Amygdala (tissue), 56 donors: ENCODE data around the gene AKR1C1.
"Not testable (repeated sequence)": the region's sequence is repeated elsewhere in the genome, so short reads cannot be mapped to it uniquely, and the experiment has no call there.

ENCODE experiments used
- DNase-seq, 56 donors: peaks; one replicate each; lab custom pipeline; 2025; lab: John Stamatoyannopoulos, UW

Gene AKR1C1

GRCh38 chr10:4962876-4963814 lies at the start of gene AKR1C1:
TSS of gene AKR1C1 (plus strand) at chr10:4963415. CDS start at chr10:4963445, 30 bp downstream.
- DNase-seq, result peak in 1 of 56 donors; percentile 7

DNA sequence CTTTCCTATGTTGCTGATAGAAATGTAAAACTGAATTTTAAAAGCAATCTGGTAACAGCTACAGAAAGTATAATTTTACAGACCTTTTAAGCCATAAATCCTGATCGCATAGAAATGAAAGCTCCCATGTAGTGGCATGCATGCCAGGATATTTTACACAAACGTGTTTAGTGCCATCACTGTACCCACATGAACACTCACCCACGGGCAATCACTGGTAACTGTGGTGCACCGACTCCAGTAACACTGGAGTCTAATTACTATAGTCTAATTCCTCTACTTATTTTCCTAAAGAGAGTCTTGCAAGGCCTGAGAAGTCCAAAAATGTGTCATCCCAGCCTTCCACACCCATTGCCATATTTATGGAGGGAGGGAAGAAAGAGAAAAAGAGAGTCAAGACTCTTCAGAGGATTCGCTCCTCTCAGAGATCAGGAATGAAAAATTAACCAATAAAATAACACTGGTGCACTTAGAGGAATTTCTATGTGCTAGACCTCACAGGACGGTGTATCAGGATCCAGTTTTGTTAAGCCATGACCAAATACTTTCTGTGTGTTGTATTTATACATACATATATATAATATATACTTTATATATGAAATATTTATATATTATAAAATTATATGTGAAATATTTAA lies 48.9 kb upstream of the AKR1C1 start:
- no peak for DNase-seq

GRCh38 chr10:4916086-4916716 lies 47.0 kb upstream of the AKR1C1 start:
- no peak for DNase-seq

- DNase-seq, result no peak
Observed at GRCh38 chr10:4918236-4918635, 45.0 kb upstream of the AKR1C1 start.

DNA sequence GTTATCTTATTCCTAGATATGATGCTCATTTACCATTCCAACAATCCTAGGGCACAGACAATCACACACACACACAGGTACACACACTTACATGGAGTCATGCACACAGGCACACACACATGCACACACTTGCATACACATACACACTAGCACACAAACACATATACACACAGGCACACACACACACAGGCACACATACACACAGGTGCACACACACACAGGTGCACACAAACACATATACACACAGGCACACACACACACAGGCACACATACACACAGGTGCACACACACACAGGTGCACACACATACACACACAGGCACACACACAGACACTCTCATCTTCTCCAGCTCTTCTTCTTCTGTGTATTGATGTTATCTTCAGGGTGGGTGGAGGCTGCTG lies 38.7 kb upstream of the AKR1C1 start:
- not testable (repeated sequence) for DNase-seq

GRCh38 chr10:4926400-4926799 lies 36.8 kb upstream of the AKR1C1 start:
- DNase-seq, result no peak

GRCh38 chr10:4931587-4931986 lies 31.6 kb upstream of the AKR1C1 start:
- no peak for DNase-seq

DNA sequence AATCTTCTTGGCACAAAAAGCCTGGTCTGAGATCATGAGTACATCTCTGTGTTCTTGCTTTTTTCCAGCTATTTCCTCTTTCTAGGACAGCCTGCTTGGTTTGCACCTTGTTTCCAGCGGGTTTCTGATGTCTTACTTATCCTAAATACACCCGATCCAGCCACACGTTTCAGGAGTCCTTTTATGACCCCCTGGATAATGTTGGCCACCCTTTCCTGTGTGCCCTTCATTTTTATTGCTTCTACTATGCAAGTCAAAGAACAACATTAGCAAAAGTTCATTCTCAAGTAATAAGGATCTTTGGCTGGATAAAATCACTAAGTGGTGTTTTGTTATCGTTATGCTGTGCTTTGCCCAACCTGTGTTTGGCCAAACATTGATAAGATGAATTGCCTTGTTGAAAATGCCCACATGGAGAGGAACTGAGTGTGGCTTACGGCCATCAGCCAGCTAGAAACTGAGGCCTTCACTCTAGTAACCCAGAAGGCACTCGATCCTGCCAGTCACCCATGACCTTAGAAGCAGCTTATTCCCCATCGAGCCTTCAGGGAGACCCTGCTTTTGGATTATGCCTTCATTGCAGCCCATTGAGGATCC lies 28.7 kb upstream of the AKR1C1 start:
- no peak for DNase-seq

GRCh38 chr10:4937346-4937745 lies 25.9 kb upstream of the AKR1C1 start:
- DNase-seq, result no peak

GRCh38 chr10:4939224-4940072 lies 23.8 kb upstream of the AKR1C1 start:
- no peak for DNase-seq

DNA sequence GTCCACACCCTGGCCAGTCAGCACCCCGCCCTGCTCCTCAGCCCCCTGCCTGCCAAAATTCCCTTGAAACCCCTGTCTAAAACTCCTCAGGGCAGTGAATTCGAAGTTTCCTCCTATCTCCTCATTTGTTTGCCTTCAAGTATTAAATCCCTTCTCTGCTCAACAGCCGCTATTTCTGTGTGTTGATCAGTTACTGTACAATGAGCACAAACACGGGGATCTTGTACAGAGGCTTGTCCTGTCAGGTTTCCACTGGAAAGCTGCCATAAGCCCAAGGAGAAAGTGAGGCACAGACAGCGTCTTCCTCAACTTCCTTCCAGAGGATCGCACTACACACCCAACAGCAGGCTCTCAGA lies 23.2 kb upstream of the AKR1C1 start:
- not testable (repeated sequence) for DNase-seq

GRCh38 chr10:4940909-4941308 lies 22.3 kb upstream of the AKR1C1 start:
- not testable (repeated sequence) for DNase-seq

DNA sequence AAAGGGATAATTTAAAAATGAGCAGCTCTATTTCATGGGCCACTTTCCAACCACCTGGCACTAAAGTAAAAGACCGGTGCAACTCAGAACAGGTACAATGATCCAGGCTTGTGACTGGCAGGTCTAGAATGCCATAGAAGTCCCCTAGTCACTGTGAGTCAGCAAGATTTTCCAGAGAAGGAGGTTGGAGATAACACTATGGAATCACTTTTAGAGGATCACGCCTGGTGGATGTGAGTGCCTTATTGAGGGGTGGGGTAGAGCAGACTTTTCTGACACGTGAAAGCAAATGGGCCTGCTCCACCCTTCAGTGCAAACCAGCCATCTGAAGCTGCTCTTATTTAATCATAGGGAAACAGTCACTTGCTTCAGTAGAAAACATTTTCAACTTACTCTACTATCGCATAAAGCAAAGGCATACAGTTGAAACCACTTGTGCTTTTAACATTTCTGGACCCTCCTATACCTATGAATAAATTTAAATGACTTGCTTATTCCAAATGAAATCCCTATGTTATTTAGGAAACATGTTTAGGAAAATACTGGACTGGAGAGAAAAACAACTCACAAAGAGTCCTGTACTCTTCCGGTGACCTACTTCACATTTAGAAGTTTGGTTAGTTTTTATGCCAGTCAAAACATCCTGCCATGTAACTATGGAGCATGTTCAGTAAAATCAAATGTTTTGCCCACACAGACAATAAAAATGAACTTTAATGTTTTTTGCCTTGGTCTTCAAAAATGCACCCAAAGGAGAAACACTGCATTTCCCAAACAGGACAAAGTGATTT lies 21.5 kb upstream of the AKR1C1 start:
- no peak for DNase-seq

DNA sequence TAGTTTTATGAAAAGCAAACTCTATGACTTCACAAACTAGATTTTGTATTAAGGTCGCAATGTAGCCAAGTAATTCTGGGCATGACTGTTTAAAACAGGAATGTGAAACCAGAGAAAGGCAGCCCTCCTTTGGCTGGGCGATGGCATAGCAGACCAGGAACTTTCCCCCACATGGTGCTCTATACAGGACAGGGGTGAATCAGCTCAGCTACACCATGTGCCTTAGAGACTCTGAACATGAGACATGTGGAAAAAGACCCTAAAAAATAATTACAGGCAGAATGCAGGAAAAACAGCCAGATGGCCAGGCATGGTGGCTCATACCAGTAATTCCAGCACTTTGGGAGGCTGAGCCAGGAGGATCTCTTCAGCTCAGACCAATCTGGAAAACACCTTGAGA lies 20.3 kb upstream of the AKR1C1 start:
- not testable (repeated sequence) for DNase-seq

GRCh38 chr10:4943416-4943815 lies 19.8 kb upstream of the AKR1C1 start:
- not testable (repeated sequence) for DNase-seq

DNA sequence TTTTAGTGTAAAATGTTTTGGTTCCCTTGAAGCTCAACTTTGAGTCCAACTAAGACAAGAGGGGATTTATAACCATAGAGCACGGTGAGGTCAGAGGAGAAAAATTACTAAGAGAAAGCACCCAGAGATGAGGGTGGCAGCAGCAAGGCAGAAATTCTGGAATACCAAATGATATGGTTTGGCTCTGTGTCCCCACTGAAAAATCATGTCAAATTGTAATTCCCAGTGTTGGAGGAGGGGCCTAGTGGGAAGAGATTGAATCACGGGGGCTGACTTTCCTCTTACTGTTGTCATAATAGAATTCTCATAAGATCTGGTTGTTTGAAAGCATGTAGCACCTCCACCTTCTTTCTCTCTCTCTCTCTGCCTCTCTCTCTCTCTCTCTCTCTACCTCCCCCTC lies 19.4 kb upstream of the AKR1C1 start:
- no peak for DNase-seq

- DNase-seq, result no peak
Observed at GRCh38 chr10:4944841-4945240, 18.4 kb upstream of the AKR1C1 start.

DNA sequence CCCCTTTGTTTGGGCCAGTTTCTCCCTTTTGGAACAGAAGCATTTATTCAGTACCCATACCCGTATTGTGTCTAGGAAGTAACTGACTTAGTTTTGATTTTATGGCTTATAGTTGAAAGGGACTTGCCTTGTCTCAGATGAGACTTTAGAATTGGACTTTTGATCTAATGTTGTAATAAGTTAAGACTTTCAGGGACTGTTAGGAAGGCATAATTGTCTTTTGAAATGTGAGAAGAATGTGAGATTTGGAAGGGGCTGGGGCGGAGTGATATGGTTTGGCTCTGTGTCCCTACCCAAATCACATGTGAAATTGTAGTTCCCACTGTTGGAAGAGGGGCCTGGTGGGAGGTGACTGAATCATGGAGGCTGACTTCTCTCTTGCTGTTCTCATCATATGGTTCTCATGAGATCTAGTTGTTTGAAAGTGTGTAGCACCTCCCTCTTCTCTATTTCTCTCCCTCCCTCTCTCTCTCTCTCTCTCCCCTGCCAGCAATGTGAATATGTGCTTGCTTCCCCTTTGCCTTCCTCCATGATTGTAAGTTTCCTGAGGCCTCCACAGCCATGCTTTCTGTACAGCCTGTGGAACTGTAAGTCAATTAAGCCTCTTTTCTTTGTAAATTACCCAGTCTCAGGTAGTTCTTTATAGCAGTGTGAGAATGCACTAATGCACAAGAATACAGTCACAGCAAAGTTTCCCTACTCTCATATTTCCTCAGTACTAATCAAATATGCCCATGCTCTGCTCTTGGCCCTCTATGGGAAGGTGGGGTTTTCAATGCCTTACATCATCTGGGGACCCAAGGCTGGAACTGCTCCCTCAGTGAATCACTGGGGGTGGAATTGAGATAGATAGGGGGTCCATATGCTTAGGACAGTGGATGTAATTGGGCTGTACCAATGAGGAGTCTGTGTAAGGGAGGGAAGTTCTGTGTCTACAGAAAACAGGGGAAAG lies 17.2 kb upstream of the AKR1C1 start:
- DNase-seq, result no peak
